ENCODE measurements around the gene UBXN7. TPM values are rescaled to one million over a fixed set of nuclear protein-coding genes. Genes with fewer than 3 reads are reported as not detected.

UBXN7 gene
- total and polyA plus RNA-seq, 9 of the 15 experiments (the other 6 are each of a cell fraction or from before 2014, with no cell fraction given): 3.5 to 44.6 (median 13.4) TPM

DNA sequence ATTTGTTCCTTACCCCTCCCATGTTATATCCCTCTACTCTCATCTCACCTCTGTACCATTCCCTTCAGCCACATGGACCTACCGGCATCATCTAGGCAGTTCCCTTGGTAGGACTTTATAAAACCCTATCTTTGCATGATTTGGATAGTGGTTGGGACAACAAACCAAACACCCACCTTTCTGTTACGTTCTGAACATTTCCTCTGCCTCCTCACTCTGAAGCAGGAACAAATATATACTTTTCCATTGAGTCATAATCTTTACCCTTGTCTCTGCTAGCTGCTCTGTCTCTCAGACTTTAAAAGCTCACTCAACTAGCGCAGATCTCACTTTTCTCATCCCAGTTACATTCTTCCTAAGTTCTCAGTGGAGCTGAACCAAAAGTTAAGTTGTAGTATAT lies 17.8 kb downstream of the UBXN7 start:
- POLR2A ChIA-PET: interaction anchor here (0.9 to 1.0 kb wide), 2 partner anchors 9 to 13 kb away, joined by 3 to 4 read pairs; no protein-coding TSS in a partner anchor
- BruUV-seq (replicated peaks): no TSS peak

DNA sequence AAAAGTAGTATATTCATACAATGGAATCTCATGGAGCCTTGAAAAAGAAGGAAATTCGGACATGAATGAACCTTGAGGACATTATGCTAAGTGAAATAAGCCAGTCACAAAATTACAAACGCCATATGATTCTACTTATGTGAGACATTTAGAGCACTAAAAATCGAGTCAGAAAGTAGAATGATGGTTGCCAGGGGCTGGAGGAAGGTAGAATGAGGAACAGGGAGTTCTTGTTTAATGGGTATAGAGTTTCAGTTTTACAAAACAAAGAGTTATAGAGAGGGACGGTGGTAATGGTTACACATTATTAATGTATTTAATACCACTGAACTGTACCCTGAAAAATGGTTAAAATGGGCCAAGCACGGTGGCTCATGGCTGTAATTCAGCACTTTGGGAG lies 19.5 kb downstream of the UBXN7 start:
- Histone ChIP-seq H3K4me1 (replicated peaks in 1 of 2; ENCODE audit: control insufficient read depth in 2 of 2, insufficient read depth in 2 of 2, low read length in 2 of 2) (no peaks in the 10 kb centered on the region), H3K9me1 (ENCODE audit: control insufficient read depth, insufficient read depth, low read length) (no peaks in the 10 kb centered on the region), H3K36me3 (ENCODE audit: control insufficient read depth, insufficient read depth, low read length) (peaks cover 2% of the 10 kb centered on the region; the same call in 2 of the 3 replicates), H2AFZ (ENCODE audit: low read depth, low read length) (no peak overlapping the region), H3K9me3 (replicated peaks; ENCODE audit: control insufficient read depth, insufficient read depth, low read depth, low read length) (0 out of 2 replicates have a peak, but pooled peaks cover 2% of the 10 kb centered on the region), H4K20me1 (replicated peaks; ENCODE audit: control insufficient read depth, insufficient read depth, low read length) (no peaks in the 10 kb centered on the region), H3K27me3 (ENCODE audit: control insufficient read depth in 2 of 2, insufficient read depth in 2 of 2, low read length in 2 of 2) (no peaks in the 10 kb centered on the region), H3K4me2 (ENCODE audit: insufficient read depth, low read length) (no peak overlapping the region), H3K4me3 (no peak overlapping the region), H3K27ac (ENCODE audit: extremely low read depth, low read depth, low read length) (no peak overlapping the region), H3K9ac (ENCODE audit: insufficient read depth in 1 of 2, low read depth in 2 of 2, low read length in 2 of 2) (no peak overlapping the region), H3K79me2 (ENCODE audit: control insufficient read depth, insufficient read depth, low read length) (peaks cover 85% of the 10 kb centered on the region)
- DNase-seq (ENCODE audit: extremely low read depth in 1 of 4, low spot score in 3 of 4) (no peak), ATAC-seq (no peak), FAIRE-seq (no peak)
- ChIA-PET POLR2A (no interaction called here), CTCF (ENCODE audit: low intra/inter-chr PET ratio) (no interaction called here)
- intact Hi-C loops (cut with micrococcal nuclease) (no loop called here), in situ Hi-C loops (cut with MboI) (no loop called here)
- no TSS peak for BruUV-seq (replicated peaks)
- WGBS (ENCODE audit: insufficient coverage, low coverage, missing lambda C conversion rate): 57% methylated on average over 5 of the region's 5 CpGs
- TF ChIP-seq, protein P1, sequence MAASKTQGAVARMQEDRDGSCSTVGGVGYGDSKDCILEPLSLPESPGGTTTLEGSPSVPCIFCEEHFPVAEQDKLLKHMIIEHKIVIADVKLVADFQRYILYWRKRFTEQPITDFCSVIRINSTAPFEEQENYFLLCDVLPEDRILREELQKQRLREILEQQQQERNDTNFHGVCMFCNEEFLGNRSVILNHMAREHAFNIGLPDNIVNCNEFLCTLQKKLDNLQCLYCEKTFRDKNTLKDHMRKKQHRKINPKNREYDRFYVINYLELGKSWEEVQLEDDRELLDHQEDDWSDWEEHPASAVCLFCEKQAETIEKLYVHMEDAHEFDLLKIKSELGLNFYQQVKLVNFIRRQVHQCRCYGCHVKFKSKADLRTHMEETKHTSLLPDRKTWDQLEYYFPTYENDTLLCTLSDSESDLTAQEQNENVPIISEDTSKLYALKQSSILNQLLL (CRISPR knock-in tag; IDR thresholded peaks at IDR 0.05; ENCODE audit: borderline replicate concordance): no peak
- no peak for TF ChIP-seq ZNF695 (CRISPR knock-in tag; IDR thresholded peaks at IDR 0.05)
- TF ChIP-seq MED1 (CRISPR knock-in tag; IDR thresholded peaks at IDR 0.05; ENCODE audit: borderline replicate concordance): no peak
- TF ChIP-seq TOE1 (IDR thresholded peaks at IDR 0.05; ENCODE audit: borderline replicate concordance): no peak
- no peak for TF ChIP-seq TOE1 (CRISPR knock-in tag; IDR thresholded peaks at IDR 0.05; ENCODE audit: borderline replicate concordance, low read depth)
- TF ChIP-seq, protein P2, sequence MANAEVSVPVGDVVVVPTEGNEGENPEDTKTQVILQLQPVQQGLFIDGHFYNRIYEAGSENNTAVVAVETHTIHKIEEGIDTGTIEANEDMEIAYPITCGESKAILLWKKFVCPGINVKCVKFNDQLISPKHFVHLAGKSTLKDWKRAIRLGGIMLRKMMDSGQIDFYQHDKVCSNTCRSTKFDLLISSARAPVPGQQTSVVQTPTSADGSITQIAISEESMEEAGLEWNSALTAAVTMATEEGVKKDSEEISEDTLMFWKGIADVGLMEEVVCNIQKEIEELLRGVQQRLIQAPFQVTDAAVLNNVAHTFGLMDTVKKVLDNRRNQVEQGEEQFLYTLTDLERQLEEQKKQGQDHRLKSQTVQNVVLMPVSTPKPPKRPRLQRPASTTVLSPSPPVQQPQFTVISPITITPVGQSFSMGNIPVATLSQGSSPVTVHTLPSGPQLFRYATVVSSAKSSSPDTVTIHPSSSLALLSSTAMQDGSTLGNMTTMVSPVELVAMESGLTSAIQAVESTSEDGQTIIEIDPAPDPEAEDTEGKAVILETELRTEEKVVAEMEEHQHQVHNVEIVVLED (CRISPR knock-in tag; IDR thresholded peaks at IDR 0.05): no peak
- TF ChIP-seq PTRF (tag; IDR thresholded peaks at IDR 0.05): no peak
- TF ChIP-seq EP300 (IDR thresholded peaks at IDR 0.05; ENCODE audit: low read length): no peak
- no peak for TF ChIP-seq PTBP1 (IDR thresholded peaks at IDR 0.05; ENCODE audit: low read depth, low read length)
- no peak for TF ChIP-seq HMG20A (CRISPR knock-in tag; conservative IDR thresholded peaks at IDR 0.05)
- no peak for TF ChIP-seq ZSCAN29 (IDR thresholded peaks at IDR 0.05)

More for the DNA sequence above, 17.8 kb downstream of the UBXN7 start:
- TF ChIP-seq ZNF41 (CRISPR knock-in tag; conservative IDR thresholded peaks at IDR 0.05): no peak
- DNase-seq (ENCODE audit: extremely low read depth in 1 of 4, low spot score in 3 of 4) (no peak), FAIRE-seq (no peak), ATAC-seq (no peak)
- 67% methylated on average over 3 of the region's 3 CpGs for WGBS (ENCODE audit: insufficient coverage, low coverage, missing lambda C conversion rate)
- Histone ChIP-seq H3K27ac (ENCODE audit: extremely low read depth, low read depth, low read length) (no peak overlapping the region), H3K9ac (ENCODE audit: insufficient read depth in 1 of 2, low read depth in 2 of 2, low read length in 2 of 2) (no peak overlapping the region), H3K27me3 (ENCODE audit: control insufficient read depth in 2 of 2, insufficient read depth in 2 of 2, low read length in 2 of 2) (no peaks in the 10 kb centered on the region), H3K36me3 (ENCODE audit: control insufficient read depth, insufficient read depth, low read length) (peaks cover 2% of the 10 kb centered on the region), H3K4me1 (replicated peaks in 1 of 2; ENCODE audit: control insufficient read depth in 2 of 2, insufficient read depth in 2 of 2, low read length in 2 of 2) (no peaks in the 10 kb centered on the region), H3K9me3 (replicated peaks; ENCODE audit: control insufficient read depth, insufficient read depth, low read depth, low read length) (no peaks in the 10 kb centered on the region; the same call in 1 of the 2 replicates), H3K4me2 (ENCODE audit: insufficient read depth, low read length) (no peak overlapping the region), H3K4me3 (no peak overlapping the region), H4K20me1 (replicated peaks; ENCODE audit: control insufficient read depth, insufficient read depth, low read length) (peaks cover under 1% of the 10 kb centered on the region; the same call in 1 of the 2 replicates), H2AFZ (ENCODE audit: low read depth, low read length) (no peak overlapping the region), H3K9me1 (ENCODE audit: control insufficient read depth, insufficient read depth, low read length) (no peaks in the 10 kb centered on the region), H3K79me2 (ENCODE audit: control insufficient read depth, insufficient read depth, low read length) (peaks cover 86% of the 10 kb centered on the region)
- intact Hi-C loops (cut with micrococcal nuclease): no loop called here
- CTCF ChIA-PET (ENCODE audit: low intra/inter-chr PET ratio): no interaction called here
- in situ Hi-C loops (cut with MboI): no loop called here

Measured in K562 (cell line).